ENCODE results near the gene ADGRA1.
"Not testable (repeated sequence)": the region's sequence is repeated elsewhere in the genome, so short reads cannot be mapped to it uniquely, and the experiment has no call there.

Gene ADGRA1

GRCh38 chr10:133129071-133129858, 41.5 kb downstream of the ADGRA1 start:
- no peak for DNase-seq

DNA sequence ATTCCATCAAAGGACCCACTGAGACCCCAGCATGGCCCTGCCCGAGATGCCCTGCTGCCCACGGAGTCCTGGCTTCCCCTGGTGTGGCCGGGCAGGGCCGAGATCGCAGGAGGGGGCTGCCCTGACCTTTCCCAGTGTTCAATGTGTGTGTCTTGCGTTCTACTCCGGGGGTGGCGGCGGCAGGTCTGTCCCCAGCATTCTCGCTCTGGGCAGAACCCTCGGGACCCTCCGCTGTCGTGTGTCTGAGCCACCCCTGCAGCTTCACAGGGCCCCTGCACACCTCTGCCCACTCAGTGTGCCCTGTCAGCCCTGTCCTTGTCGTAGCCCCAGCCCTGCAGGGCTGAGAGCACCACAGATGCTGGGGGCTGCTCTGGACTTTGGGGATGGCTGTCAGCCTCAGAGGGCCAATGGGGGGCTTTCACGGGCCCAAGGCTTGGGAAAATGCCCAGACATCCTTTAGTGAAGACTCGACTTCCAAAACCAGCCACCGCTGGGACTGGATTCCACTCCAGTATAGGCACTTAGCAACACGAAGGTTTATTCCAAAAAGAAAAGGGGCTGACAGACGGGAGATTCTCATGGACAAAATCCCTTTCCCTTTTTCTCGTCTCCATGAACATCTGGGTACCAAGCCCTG, 42.3 kb downstream of the ADGRA1 start:
- no peak for DNase-seq

DNA sequence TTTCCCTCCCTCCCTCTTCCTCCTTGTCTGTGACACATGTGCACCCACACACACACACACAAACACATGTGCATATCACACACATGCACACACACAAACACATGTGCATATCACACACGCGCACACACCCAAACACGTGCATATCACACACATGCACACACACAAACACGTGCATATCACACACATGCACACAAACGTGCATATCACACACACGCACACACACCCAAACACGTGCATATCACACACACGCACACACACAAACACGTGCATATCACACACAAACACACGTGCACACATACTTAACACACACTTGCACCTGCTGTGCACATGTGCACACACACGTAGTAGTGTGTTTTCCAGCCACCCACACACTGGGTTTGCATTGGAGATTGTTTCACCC, 42.9 kb downstream of the ADGRA1 start:
- DNase-seq = no peak

DNA sequence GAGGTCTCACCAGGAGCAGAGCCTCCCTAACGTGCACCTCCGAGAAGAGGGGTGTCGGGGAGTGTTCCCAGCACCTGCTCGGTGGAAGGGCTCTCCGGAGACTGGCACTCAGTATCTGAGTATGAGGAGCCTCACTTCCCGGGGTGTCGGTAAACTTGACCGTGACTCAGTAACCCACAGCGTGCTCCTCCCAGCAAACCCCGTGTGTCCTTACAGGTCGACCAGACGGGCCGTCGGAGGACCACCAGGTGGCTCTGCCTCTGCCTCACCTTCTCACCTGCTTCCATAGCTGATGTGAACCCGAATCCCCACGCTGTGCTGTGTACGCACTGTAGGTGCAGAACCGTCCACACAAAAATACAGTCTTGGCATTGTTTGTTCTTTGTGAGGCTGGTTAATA, 43.3 kb downstream of the ADGRA1 start:
- no peak for DNase-seq

GRCh38 chr10:133131734-133132472, 44.2 kb downstream of the ADGRA1 start:
- DNase-seq = no peak

- DNase-seq = no peak
Observed at GRCh38 chr10:133132473-133133291, 45.0 kb downstream of the ADGRA1 start.

DNA sequence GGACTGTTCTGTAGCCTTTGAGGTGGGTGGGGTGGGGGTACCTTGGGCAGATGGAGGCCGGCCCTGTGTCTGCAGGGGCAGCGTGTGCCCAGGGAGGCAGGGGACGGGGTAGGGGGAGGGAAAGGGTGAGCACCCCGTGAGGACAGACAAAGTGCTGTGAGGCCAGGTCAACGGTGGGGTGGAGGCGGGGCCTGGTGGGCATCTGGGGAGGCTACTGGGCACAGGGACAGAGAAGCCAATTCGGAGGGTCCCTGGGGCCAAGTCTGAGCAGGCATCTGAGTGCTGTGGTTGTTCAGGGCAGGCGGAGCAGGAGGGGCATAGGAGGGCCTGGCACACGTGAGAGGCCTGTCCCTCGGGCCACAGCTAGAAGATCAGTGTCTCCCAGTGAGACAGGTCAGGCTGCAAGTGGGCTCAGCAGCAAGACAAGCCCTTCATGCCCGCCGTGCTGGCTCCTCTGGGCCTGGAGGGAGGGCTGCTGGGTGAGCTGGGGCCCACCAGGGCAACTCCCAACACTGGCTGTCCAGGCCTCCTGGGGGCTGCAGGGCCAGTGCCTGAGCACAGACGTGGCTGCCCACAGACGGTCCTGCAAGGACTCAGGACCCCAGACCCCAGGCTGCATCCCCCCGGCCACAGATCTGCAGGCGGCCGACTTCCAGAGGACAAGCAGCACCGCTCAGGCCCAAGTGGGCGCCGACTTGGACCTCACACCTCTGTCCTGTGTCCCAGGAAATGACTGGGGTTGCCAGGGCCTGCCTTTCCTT, 45.9 kb downstream of the ADGRA1 start:
- DNase-seq = no peak

- DNase-seq = no peak
Observed at GRCh38 chr10:133134411-133135115, 46.8 kb downstream of the ADGRA1 start.

- DNase-seq = no peak
Observed at GRCh38 chr10:133135116-133135465, 47.4 kb downstream of the ADGRA1 start.

- not testable (repeated sequence) for DNase-seq
Observed at GRCh38 chr10:133137486-133138145, 49.9 kb downstream of the ADGRA1 start.

GRCh38 chr10:133139551-133140065, 51.9 kb downstream of the ADGRA1 start:
- no peak for DNase-seq

DNA sequence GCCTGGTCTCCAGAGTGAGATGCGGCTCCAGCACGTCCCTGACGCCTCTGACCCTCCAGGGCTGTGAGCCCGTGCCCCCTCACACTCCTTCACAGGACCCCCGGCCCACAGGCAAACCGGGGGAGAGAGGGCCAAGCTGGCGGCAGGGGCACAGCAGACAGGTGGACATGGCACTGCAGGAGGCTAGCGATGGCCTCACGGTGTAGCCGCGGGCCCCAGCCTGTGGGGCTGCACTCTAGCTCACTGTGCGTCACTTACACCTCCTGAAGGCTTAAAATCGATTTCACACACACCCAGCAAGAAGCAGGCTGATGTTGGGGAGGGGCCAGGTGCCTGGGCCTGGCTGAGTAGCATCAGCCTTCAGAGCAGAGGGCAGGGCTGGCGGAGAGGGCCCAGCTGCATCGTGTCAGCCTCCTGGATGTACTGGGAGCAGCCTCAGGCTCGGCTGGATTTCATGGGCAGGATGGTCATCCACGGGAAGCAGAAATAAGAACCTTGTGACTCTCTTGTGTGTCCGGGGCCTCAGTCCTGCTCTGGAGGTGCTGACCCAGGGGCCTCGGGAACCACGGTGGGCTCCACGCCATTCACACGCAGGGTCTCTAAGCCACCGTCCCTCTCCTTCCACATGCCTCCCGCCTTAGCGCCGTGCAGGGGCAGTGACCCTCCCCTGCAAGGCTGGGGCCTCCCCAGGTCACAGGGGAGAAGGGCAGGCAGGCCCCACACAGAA, 52.9 kb downstream of the ADGRA1 start:
- no peak for DNase-seq

GRCh38 chr10:133141144-133141957, 53.6 kb downstream of the ADGRA1 start:
- no peak for DNase-seq

DNA sequence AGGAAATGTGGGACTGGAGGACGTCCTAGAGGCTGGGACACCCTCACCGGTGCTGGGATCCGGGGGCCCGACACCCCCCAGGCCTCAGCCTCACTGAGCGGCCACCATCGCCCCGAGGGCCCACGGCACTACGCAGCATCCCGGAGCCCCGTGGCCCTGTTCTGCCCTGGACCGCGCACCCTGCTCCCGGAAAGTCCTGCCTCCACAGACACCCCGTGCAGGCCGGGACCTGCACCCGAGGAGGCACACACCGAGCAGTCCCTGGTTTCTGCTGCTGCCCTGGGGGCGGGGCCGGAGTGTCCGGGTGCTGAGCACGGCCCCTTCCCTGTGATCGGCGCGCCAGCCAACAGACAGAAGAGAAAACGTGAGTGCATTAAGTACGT, 54.2 kb downstream of the ADGRA1 start:
- DNase-seq = no peak

DNA sequence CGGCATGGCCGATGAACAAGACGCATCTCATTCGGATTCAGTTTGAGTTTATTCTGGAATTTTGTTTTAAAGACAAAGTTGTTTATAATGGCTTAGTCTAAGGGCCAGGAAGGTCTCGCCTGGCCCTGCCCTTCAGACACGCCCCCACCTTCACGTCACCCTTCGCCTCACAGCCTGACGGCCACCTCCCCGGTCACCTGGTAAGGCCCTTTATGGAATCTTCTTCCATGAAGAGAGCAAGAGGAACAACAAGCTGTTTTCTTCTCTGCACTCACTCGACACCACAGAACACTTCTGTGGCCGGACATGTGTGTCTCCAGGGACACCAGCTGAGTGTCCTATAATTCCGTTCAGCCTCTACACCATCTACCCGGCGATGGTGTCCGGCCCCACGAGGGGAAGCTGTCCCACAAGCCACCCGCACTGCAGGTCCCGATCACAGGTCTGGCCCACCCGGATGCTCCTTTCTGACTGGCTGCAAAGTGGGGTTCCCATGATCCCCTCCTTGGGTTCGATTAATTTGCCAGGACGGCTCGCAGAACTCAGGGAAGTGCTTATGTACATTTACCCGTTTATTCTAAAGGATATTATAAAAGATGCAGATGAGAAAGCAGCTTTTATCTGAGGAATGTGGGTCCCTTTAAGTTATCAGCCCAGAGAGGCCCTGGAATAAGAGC, 54.9 kb downstream of the ADGRA1 start:
- no peak for DNase-seq

- no peak for DNase-seq
Observed at GRCh38 chr10:133143200-133143533, 55.4 kb downstream of the ADGRA1 start.

GRCh38 chr10:133143546-133143945, 55.8 kb downstream of the ADGRA1 start:
- DNase-seq = no peak

DNA sequence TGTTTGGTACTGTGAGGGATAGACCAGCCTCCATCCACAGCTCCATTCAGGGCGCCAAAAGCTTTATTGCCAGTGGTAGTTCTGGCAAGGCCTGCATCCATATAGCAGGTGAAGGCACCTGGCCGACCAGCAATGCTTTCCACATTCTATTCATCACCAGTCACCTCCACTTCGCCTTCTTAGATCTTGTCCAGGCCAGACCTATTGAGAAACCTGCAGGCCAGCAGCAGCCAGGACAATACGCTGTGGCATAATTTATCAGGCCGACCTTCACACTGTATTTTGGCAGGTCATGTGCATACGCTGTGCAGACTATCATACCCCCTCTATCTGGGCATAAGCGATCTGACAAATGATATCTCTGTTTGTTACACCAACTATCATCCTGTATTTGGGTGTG, 57.0 kb downstream of the ADGRA1 start:
- no peak for DNase-seq

DNA sequence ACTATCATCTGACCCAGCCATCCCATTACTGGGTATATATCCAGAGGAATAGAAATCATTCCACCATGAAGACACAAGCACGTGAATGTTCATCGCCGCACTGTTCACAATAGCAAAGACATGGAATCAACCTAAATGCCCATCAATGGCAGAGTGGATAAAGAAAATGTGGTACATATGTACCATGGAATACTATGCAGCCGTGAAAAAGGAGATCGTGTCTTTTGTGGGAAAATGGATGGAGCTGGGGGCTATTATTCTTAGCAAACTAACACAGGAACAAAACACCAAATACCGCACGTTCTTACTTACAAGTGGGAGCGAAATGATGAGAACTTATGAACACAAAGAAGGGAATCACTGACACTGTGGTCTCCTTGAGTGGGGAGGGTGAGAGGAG, 62.5 kb downstream of the ADGRA1 start:
- DNase-seq = no peak

All from inflammatory macrophage (primary cell).